Ramos (cell line): ENCODE data around the gene BUB3.

Experiments
- in situ Hi-C: fragments of 300-500 bp; cut with MboI; formaldehyde crosslinking; loops from one replicate; pipeline ENCODE4 v1.14.3; 2022; ENCODE audit warnings: low sequenced_read_pairs; ENCODE audit not compliant: unreplicated experiment

The BUB3 gene

GRCh38 chr10:123191886-123192285 is 37.7 kb downstream of the BUB3 start:
- in situ Hi-C loops: no loop called here

- in situ Hi-C loops: no loop called here
Observed at GRCh38 chr10:123194056-123194455, 39.9 kb downstream of the BUB3 start.

- in situ Hi-C loops: no loop called here
Observed at GRCh38 chr10:123200531-123200930, 46.3 kb downstream of the BUB3 start.

GRCh38 chr10:123202506-123202905 is 48.3 kb downstream of the BUB3 start:
- in situ Hi-C loops: no loop called here

GRCh38 chr10:123203393-123204126 is 49.4 kb downstream of the BUB3 start:
- in situ Hi-C loops: no loop called here

- in situ Hi-C loops: no loop called here
Observed at GRCh38 chr10:123204127-123204461, 49.9 kb downstream of the BUB3 start.

- in situ Hi-C loops: no loop called here
Observed at GRCh38 chr10:123205041-123205440, 50.8 kb downstream of the BUB3 start.

GRCh38 chr10:123212063-123212462 is 57.9 kb downstream of the BUB3 start:
- in situ Hi-C loops: no loop called here

- in situ Hi-C loops: no loop called here
Observed at GRCh38 chr10:123212640-123213039, 58.4 kb downstream of the BUB3 start.

GRCh38 chr10:123213192-123213591 is 59.0 kb downstream of the BUB3 start:
- in situ Hi-C loops: no loop called here
